NCI-H2227 (cell line): ENCODE data around the gene EGFL8.
"Not testable (repeated sequence)": the region's sequence is repeated elsewhere in the genome, so short reads cannot be mapped to it uniquely, and the experiment has no call there.

Experiments used
- DNase-seq: peaks from one replicate; lab custom pipeline; 2025; ENCODE audit not compliant: unreplicated experiment; lab: John Stamatoyannopoulos, UW

The EGFL8 gene

GRCh38 chr6:32194825-32195651 is 30.6 kb downstream of the EGFL8 start:
- DNase-seq = peak; percentile 65

- peak; percentile 100 for DNase-seq
Observed at GRCh38 chr6:32195652-32195901, 31.2 kb downstream of the EGFL8 start.

GRCh38 chr6:32195902-32196681 is 31.7 kb downstream of the EGFL8 start:
- DNase-seq = peak; percentile 97

- peak; percentile 65 for DNase-seq
Observed at GRCh38 chr6:32196682-32197616, 32.6 kb downstream of the EGFL8 start.

DNA sequence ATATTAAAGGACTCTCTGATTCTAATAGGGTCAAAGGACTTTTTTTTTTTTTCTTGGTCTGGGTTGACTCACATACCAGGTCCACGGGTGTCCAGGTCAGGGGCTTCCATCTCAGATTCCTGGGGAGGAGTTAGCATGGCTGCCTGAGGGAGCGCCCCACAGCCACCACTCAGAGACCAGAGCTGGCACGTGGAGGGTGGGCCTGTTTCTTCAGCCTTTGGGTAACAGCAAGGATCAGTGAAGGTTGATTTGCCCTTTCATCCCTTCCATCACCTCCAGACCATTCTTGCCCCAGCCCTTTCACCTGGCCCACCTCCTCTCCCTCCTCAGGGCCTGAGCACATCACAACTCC is 33.9 kb downstream of the EGFL8 start:
- no peak for DNase-seq

GRCh38 chr6:32198866-32199265 is 34.5 kb downstream of the EGFL8 start:
- DNase-seq = no peak

DNA sequence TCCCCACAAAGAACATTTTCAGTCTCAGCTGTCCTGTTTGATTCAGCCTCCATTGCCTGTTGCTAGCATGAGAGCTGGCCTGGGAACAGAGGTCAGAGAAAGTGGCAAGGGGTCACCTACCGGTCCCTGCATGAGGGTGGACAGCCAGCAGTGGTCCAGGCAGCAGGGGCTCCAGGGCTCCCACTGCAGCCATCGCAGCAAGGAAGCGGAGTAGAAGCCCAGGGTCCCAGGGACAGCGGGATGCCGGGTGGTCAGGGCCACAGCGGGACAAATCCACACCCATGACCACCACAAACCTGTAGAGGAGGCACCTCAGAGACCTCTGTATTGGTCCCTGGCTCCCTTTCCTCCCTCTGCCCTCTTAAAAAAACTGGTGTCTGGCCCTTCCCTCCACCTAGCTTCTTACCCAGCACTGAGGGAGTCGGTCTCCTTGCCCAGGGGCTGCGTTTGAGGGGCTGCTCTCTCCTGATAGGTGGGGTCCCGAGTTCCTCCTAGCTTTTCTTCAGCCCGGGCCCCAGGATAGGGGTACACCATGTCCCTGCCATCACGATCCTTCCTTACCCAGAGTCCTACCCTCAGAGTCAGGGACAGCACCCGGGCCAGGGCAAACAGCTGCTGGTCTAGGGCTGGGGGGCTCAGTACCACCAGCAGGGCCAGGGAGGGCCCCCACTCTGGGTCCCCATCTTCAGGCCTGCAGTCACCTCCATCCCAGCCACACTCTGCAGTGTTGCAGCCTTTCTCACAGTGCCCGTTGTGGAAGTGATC is 36.5 kb downstream of the EGFL8 start:
- DNase-seq = no peak

DNA sequence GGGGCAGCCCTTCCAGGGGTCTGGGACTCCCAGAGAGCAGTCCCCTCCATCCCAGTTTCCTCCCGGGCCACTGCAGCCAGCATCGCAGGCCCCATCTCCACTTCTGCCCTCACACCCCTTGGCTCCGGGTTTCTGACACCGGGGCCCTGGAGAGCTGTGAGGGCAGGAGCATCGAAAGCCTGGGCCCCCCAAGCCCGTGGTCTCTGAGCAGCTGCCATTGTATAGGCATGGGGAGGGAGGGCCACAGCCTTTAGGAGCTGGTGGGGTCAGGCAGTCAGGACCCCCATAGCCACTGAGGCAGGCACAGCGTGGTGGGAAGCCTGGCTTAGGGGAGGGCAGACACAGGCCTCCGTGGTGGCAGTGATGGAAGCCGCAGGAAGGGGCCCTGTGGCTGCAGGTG is 37.8 kb downstream of the EGFL8 start:
- DNase-seq = no peak

DNA sequence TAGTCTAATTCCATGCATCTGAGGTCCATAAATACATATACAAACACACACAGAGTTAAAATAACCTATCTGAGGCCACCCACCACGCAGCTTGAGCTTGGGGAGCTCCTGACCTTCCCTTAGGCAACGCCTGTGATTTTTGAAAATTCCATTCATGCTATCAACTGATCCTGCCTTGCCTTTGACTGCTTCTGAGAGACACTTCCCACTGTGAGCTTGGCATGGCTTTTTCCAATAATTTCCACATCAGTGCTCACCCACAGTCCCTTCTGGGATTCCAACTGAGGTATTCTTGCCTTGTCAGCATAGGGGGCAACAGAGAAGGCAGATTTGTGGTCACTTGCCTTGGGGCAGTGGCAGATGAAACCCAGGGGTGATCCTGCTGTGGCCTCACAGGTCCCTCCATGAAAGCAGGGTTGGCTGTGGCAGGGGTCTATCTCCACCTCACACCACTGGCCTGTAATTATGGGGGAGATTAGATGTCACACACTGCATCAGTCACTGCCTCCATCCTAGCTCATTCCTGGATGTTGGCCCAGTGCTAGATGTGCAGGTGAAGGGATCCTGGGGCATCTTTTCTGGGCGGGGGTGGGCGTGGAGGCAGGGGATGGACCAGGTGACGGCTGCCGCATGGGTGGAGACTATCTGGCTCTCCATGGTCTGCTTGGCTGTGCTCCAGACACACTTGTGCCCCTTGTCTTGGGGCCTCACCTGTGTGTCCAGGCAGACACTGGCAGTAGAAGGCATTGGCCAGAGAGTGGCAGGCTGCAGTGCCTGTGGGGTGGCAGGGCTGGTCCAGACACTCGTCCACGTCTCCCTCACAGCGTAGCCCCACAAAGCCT is 39.3 kb downstream of the EGFL8 start:
- no peak for DNase-seq

DNA sequence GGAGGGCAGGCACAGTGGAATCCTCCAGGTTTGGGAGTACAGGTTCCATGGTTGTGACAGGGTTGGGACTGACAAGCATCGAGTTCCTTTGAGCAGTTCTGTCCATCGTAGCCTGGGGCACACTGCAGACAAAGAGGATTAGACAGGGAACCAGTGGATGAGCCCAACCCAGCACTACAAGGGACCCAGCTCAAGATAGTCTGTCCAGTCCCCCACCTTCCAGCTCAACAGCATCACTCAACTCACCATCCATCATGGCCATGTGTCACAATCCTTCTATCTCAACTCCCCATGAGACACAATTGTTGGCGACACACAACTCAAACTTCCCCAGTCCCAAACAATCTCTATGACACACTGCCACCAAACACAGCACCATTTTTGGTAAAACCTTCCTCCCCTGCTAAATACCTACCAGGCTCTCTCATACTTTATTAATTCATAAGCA is 39.9 kb downstream of the EGFL8 start:
- DNase-seq = no peak

GRCh38 chr6:32208996-32209395 is 44.6 kb downstream of the EGFL8 start:
- no peak for DNase-seq

DNA sequence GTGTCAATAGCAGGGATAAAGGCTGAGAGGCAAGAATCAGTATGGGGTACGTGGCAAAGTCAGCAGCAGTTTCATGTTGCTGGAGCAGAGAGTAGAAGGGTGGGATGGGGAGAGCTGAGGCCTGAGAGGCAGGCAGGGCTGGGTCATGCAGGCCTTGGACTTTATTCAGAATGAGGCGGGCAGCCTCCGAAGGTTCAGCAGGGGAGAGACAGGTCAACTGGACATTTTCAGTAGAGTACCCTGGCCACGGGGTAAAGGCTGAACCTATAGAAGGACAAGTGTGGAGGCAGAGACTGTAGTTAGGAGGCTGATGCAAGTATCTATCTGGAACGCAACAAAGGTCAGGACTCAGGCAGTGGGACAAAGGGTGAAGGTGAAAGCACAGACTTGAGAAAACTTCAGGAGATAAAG is 45.8 kb downstream of the EGFL8 start:
- DNase-seq = no peak

DNA sequence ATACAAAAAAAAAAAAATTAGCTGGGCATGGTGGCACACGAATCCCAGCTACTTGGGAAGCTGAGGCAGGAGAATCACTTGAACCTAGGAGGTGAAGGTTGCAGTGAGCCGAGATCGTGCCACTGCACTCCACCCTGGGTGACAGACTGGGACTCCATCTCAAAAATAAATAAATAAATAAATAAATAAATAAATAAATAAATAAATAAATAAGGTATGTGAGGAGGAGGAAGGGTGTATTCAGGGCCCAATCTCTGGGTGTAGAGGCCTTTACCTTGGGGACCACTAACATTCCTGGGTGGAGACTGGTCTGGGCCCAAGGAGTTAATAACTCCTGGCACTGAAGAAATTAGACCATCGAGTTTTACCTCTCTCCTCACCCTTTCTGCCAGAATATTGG is 47.0 kb downstream of the EGFL8 start:
- not testable (repeated sequence) for DNase-seq

DNA sequence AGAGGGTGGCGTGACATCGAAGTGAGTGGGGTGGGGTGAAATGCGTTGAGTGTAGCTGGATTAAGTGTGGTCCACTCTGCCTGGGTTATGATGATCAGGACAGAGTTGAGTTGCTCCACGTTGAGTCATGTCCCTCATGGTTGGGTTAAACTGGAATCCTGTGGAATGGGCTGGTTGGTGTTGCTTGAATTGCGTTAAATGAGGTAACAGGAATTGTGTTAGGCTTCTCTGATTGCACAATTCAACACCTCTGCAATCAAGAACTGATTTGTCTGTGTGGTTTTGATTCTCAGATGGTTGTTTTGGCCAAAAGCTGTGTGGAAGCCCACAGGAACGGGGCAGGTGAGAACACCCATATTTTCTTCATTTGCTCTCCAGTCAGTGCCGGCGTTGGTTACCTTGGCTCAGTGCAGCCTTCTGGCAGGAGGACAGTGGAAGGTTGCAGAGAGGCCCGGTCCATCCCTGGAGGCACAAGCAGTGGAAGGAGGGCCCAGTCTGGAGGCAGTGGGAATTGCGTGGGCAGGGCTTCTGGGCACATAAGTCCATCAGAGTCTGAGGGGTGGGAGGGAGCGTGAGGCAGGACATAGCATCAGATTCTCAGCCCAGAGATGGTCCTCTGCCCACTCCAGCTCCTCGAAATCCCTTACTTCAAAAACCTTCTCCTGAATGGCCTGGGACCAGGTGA is 47.8 kb downstream of the EGFL8 start:
- DNase-seq = no peak

DNA sequence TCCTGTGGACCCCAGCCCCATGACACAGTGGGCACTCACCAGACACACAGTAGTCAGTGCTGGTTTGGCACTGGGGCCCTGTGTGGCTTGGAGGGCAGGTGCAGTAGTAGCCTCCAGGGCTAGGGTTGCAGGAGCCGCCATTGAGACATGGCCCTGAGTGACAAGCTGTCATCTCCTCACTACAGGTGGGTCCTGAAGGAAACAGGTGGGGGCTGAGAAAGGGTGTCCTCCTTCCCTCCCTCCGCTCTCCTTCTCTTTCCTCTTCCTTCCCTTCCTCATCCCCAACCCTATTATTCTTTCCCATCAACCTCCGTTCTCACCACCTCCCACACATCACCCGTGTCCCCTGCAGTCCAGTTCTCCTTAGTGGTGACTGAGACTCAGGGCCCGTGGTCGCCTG is 49.3 kb downstream of the EGFL8 start:
- no peak for DNase-seq

- no peak for DNase-seq
Observed at GRCh38 chr6:32214126-32214525, 49.7 kb downstream of the EGFL8 start.

DNA sequence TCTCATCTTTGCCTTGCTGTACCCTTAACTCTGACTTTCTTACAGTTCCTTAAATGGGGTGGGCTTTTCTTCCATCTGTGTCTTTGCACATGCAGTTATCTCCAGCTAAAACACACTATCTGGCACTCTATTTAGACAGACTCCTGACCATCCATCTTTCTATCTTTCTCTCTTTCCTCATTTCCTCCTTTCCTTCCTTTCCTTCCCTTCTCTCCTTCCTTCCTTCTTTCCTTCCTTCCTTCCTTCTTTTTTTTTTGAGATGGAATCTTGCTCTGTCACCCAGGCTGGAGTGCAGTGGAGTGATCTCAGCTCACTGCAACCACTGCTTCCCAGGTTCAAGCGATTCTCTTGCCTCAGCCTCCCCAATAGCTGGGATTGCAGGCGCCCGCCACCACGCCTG is 51.2 kb downstream of the EGFL8 start:
- DNase-seq = no peak

DNA sequence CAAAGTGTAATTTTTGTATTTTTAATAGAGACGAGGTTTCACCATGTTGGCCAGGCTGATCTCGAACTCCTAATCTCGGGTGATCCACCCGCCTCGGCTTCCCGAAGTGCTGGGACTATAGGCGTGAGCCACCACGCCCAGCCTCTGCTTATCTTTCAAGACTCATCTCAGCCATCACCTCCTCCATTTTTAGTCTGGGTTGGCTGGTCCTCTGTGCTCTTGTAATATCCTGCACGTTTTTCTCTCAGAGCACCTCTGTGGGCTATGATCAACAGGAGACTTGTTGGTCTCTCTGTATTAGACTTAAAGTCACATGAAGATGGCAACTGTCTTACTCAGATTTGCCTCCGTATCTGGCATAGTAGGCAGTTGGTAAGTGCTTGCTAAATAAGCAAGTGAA is 51.9 kb downstream of the EGFL8 start:
- DNase-seq = no peak

DNA sequence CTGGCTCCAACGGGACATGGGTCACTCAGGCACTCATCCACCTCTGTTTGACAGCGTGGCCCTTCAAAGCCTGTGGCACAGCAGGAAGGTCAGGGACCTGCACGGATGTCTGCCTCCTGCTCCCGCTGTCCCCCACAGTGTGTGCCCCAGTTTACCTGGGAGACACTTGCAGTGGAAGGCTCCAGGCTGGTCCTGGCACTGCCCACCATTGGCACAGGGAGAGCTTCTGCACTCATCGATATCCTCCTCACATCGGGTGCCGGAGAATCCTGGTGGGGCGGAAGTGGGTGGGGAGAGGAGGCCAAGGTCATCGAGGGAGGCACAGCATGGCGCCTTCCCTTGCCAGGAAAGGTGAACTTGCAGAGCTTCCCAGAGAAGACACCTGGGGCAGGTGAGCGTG is 52.6 kb downstream of the EGFL8 start:
- DNase-seq = no peak
